Measurements from ENCODE around the gene LRRC10.
A peak's percentile ranks its signal among the peaks of the same experiment; 100 is the strongest.

- peak; percentile 66 to 77 (median 72) for TF ChIP-seq CTCF (IDR thresholded peaks at IDR 0.05 in 2 of 3, conservative IDR thresholded peaks at IDR 0.05 in 1 of 3; ENCODE audit: control insufficient read depth in 2 of 3, extremely low read depth in 1 of 3, insufficient read depth in 1 of 3, low read depth in 3 of 3, low read length in 3 of 3)
- no peak for TF ChIP-seq TCF3 (IDR thresholded peaks at IDR 0.05; ENCODE audit: borderline replicate concordance, insufficient read depth, low read depth, low read length)
- no peak for TF ChIP-seq RBBP5 (conservative IDR thresholded peaks at IDR 0.05)
- TF ChIP-seq ELK1 (IDR thresholded peaks at IDR 0.05; ENCODE audit: low read depth, low read length), result no peak
These were observed 39.9 kb downstream of the LRRC10 start for GRCh38 chr12:69570545-69571399.

All from GM12878 (cell line).